DND-41 (cell line): Measurements from ENCODE around the gene COQ7.

Experiments used
- ATAC-seq: fragments of 200-7000 bp; cut with Tn5 transposase; 3 replicates; pipeline ENCODE4 v1.9.1; 2021; ENCODE audit warnings: low read depth; ENCODE audit not compliant: insufficient read depth
- DNase-seq: peaks from one replicate; pipeline ENCODE4 v3.0.0-alpha.2; 2020
- H2AFZ ChIP-seq: 2 replicates; pipeline ENCODE4 v1.6.0; 2012; ENCODE audit warnings: low read depth, low read length
- H3K27ac ChIP-seq: 2 replicates; pipeline ENCODE4 v1.5.1; 2012; ENCODE audit warnings: low read length, inconsistent platforms
- H3K27me3 ChIP-seq: fragments of 200-600 bp; sonication (generic); 2 replicates; pipeline ENCODE4 v1.6.0; 2012; ENCODE audit warnings: low read length, mild to moderate bottlenecking, inconsistent platforms; ENCODE audit not compliant: insufficient read depth, poor library complexity
- H3K36me3 ChIP-seq: 2 replicates; pipeline ENCODE4 v1.5.1; 2012; ENCODE audit warnings: low read length, inconsistent platforms; ENCODE audit not compliant: insufficient read depth
- H3K4me1 ChIP-seq: 2 replicates; pipeline ENCODE4 v1.5.1; 2012; ENCODE audit warnings: mild to moderate bottlenecking, low read length; ENCODE audit not compliant: insufficient read depth
- H3K4me2 ChIP-seq: 2 replicates; pipeline ENCODE4 v1.6.0; 2012; ENCODE audit warnings: mild to moderate bottlenecking, moderate library complexity, low read length, inconsistent platforms; ENCODE audit not compliant: insufficient read depth
- H3K4me3 ChIP-seq, 2 experiments: fragments of 200-600 bp in 1 of 2; shearing (Covaris generic) in 1 of 2; 2 replicates each; pipeline ENCODE4 v1.5.1; 2012 to 2016; ENCODE audit warnings: inconsistent platforms in 2 of 2, low read length in 2 of 2, mild to moderate bottlenecking in 2 of 2, low read depth in 1 of 2, moderate library complexity in 1 of 2
- H3K79me2 ChIP-seq: 2 replicates; pipeline ENCODE4 v1.6.0; 2012; ENCODE audit warnings: low read length, inconsistent platforms; ENCODE audit not compliant: insufficient read depth
- H3K9ac ChIP-seq: 2 replicates; pipeline ENCODE4 v1.6.0; 2012; ENCODE audit warnings: low read depth, mild to moderate bottlenecking, inconsistent platforms, low read length, moderate library complexity
- H3K9me3 ChIP-seq: 2 replicates; pipeline ENCODE4 v1.5.1; 2012; ENCODE audit warnings: low read length, moderate library complexity, mild to moderate bottlenecking, inconsistent platforms; ENCODE audit not compliant: insufficient read depth, severe bottlenecking
- H4K20me1 ChIP-seq: 2 replicates; pipeline ENCODE4 v1.6.0; 2012; ENCODE audit warnings: low read length; ENCODE audit not compliant: insufficient read depth
- CTCF ChIP-seq: IDR thresholded peaks from 2 replicates; pipeline ENCODE4 v1.5.1; 2012; ENCODE audit warnings: borderline replicate concordance, low read length, moderate library complexity, mild to moderate bottlenecking; ENCODE audit not compliant: poor library complexity, severe bottlenecking; ENCODE audit errors: extremely low read depth
- EZH2 ChIP-seq: IDR thresholded peaks from 3 replicates; pipeline ENCODE4 v1.6.1; 2012; ENCODE audit warnings: borderline replicate concordance, low read depth, mild to moderate bottlenecking, moderate library complexity, low read length, inconsistent platforms; ENCODE audit not compliant: severe bottlenecking

COQ7 gene

GRCh38 chr16:19102187-19102872, 34.9 kb downstream of the COQ7 start:
- Histone ChIP-seq H2AFZ (no peak overlapping the region), H3K4me3 (no peak overlapping the region), H3K9me3 (no peaks in the 10 kb centered on the region), H3K79me2 (no peaks in the 10 kb centered on the region), H4K20me1 (no peaks in the 10 kb centered on the region), H3K4me2 (no peak overlapping the region), H3K27me3 (no peaks in the 10 kb centered on the region), H3K4me1 (no peaks in the 10 kb centered on the region), H3K27ac (no peak overlapping the region), H3K9ac (no peak overlapping the region), H3K36me3 (no peaks in the 10 kb centered on the region)
- ATAC-seq = no peak
- TF ChIP-seq CTCF (no peak), EZH2 (no peak)
- no peak for DNase-seq

- H3K9ac ChIP-seq = no peak overlapping the region
- ATAC-seq (no peak), DNase-seq (no peak)
- H3K36me3 ChIP-seq = no peaks in the 10 kb centered on the region
- H3K27me3 ChIP-seq = no peaks in the 10 kb centered on the region
- H2AFZ ChIP-seq = no peak overlapping the region
- H3K79me2 ChIP-seq = no peaks in the 10 kb centered on the region
- no peaks in the 10 kb centered on the region for H3K9me3 ChIP-seq
- H3K4me1 ChIP-seq = no peaks in the 10 kb centered on the region
- no peaks in the 10 kb centered on the region for H4K20me1 ChIP-seq
- no peak for TF ChIP-seq CTCF
- no peak for TF ChIP-seq EZH2
- no peak overlapping the region for H3K27ac ChIP-seq
- H3K4me2 ChIP-seq = no peak overlapping the region
- H3K4me3 ChIP-seq = no peak overlapping the region
Measured at GRCh38 chr16:19104607-19105006, 37.2 kb downstream of the COQ7 start.

- Histone ChIP-seq H3K27me3 (no peaks in the 10 kb centered on the region), H3K4me3 (no peak overlapping the region), H3K4me2 (no peak overlapping the region), H3K9me3 (no peaks in the 10 kb centered on the region), H3K4me1 (no peaks in the 10 kb centered on the region), H2AFZ (no peak overlapping the region), H3K9ac (no peak overlapping the region), H3K27ac (no peak overlapping the region), H3K79me2 (no peaks in the 10 kb centered on the region), H3K36me3 (no peaks in the 10 kb centered on the region), H4K20me1 (no peaks in the 10 kb centered on the region)
- DNase-seq (no peak), ATAC-seq (no peak)
- TF ChIP-seq EZH2 = no peak
- no peak for TF ChIP-seq CTCF
Measured at GRCh38 chr16:19105131-19105530, 37.7 kb downstream of the COQ7 start.
